A673 (cell line): ENCODE results near the gene MGAT3. TPM values are rescaled to one million over a fixed set of nuclear protein-coding genes. Genes with fewer than 3 reads are reported as not detected.

Experiments used
- BruUV-seq: library from RNA; stranded (reverse); fragments of 400-500 nt; replicated peaks from 2 replicates; lab custom pipeline; 2021; lab: Mats Ljungman, UMichigan
- CTCF ChIA-PET: fragments of 300-600 bp; sonication (Branson Sonifier 250); formaldehyde crosslinking; loops from one replicate; lab custom pipeline; 2022; ENCODE audit warnings: antibody characterized with exemption; lab: Charles Lee
- POLR2A ChIA-PET: fragments of 300-600 bp; sonication (Branson Sonifier 250); formaldehyde crosslinking; loops from one replicate; lab custom pipeline; 2022; ENCODE audit warnings: antibody characterized with exemption; ENCODE audit not compliant: low non-redundant PET; lab: Charles Lee
- DNase-seq: peaks from one replicate; pipeline ENCODE4 v3.0.0-alpha.2; 2015; ENCODE audit warnings: low spot score
- H3K27ac ChIP-seq: fragments of 200-600 bp; sonication (generic); 2 replicates; pipeline ENCODE4 v1.5.1; 2016; ENCODE audit warnings: mixed run types, low read depth, mild to moderate bottlenecking, mixed read lengths, antibody characterized with exemption, low read length; ENCODE audit not compliant: poor library complexity, severe bottlenecking
- H3K27me3 ChIP-seq: fragments of 200-600 bp; sonication (generic); replicated peaks from 2 replicates; pipeline ENCODE4 v1.6.1; 2017; ENCODE audit warnings: mixed run types, low read depth, mild to moderate bottlenecking, mixed read lengths, antibody characterized with exemption, low read length; ENCODE audit not compliant: insufficient read depth, poor library complexity
- H3K36me3 ChIP-seq: fragments of 200-600 bp; sonication (generic); 2 replicates; pipeline ENCODE4 v1.6.1; 2016; ENCODE audit warnings: mixed run types, mild to moderate bottlenecking, mixed read lengths, antibody characterized with exemption, low read length; ENCODE audit not compliant: insufficient read depth, poor library complexity, severe bottlenecking
- H3K4me1 ChIP-seq: fragments of 200-600 bp; sonication (generic); 2 replicates; pipeline ENCODE4 v1.6.1; 2017; ENCODE audit warnings: mixed run types, mild to moderate bottlenecking, mixed read lengths, antibody characterized with exemption, low read length; ENCODE audit not compliant: insufficient read depth, poor library complexity, severe bottlenecking
- H3K4me3 ChIP-seq: fragments of 200-600 bp; sonication (generic); 2 replicates; pipeline ENCODE4 v1.5.1; 2016; ENCODE audit warnings: low read depth, mixed run types, mild to moderate bottlenecking, mixed read lengths, low read length; ENCODE audit not compliant: poor library complexity, severe bottlenecking
- H3K9me3 ChIP-seq: fragments of 200-600 bp; sonication (generic); 2 replicates; pipeline ENCODE4 v1.6.1; 2016; ENCODE audit warnings: mixed run types, low read depth, mild to moderate bottlenecking, mixed read lengths, antibody characterized with exemption, low read length; ENCODE audit not compliant: poor library complexity, severe bottlenecking
- EZH2 ChIP-seq: fragments of 200-600 bp; sonication (generic); IDR thresholded peaks from 2 replicates; pipeline ENCODE4 v1.6.1; 2017; ENCODE audit warnings: borderline replicate concordance, low read depth, mild to moderate bottlenecking, mixed read lengths, antibody characterized with exemption, low read length; ENCODE audit not compliant: poor library complexity, severe bottlenecking
- intact Hi-C: fragments of 100-400 bp; cut with micrococcal nuclease; formaldehyde crosslinking; loops from one replicate; pipeline ENCODE4 v1.10.0; 2022; ENCODE audit not compliant: unreplicated experiment
- total RNA-seq: library from RNA; stranded (reverse); gene quantifications from 2 replicates; pipeline ENCODE4 v1.2.3, GENCODE V29; 2021
- TF ChIP-seq, protein P1 (sequence below): fragments of 300-800, 200-600 bp; sonication (generic); conservative IDR thresholded peaks from 2 replicates; pipeline ENCODE4 v1.5.1; 2017; ENCODE audit warnings: low read depth, mild to moderate bottlenecking, antibody characterized with exemption, low read length, moderate library complexity, mixed read lengths

MGAT3 gene
- total RNA-seq, 1 experiment from 2014 or later = 2.7 TPM

DNA sequence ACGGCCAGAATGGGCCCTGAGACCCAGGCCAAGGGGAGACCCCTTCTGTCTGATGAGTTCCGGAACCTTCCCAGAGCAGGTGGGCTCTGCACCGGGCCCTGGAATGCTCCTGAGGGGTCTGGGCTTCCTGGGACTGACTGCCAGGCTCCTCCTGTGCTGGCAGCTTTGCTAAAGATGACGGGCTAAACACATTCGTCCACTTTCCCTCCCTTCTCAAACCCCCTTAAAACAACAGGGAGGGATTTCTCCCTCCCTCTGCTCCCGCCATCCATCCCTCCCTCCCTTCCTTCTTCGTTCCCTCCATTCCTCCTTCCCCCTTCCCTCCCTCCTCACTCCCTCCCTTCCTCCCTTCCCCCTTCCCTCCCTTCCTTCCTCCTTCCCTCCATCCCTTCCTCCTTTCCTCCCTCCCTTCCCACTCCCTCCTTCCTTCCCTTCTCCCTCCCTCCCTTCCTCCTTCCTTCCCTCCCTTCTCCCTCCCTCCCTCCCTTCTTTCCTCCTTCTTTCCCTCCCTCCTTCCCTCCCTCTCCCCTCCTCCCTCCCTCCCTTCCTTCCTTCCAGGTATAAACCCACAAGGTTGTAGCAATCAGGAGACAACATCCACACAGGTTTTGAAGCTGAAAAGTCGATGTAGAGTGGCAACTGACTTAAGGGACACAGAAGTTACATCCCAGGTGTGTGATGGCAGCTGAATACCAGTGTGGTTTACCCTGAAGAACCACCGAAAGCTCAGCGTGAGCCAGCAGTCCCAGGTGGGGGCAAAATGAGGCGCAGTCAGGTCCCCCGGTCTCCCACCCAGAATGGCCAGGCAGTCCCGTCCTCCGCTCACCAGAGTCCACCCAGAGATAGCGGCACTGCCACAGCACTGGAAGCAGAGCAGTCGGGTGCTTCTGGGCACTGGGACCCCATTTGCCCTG lies 18.8 kb upstream of the MGAT3 start:
- Histone ChIP-seq H3K27ac (no peak overlapping the region), H3K4me1 (peaks cover 5% of the 10 kb centered on the region)
- BruUV-seq = no TSS peak

DNA sequence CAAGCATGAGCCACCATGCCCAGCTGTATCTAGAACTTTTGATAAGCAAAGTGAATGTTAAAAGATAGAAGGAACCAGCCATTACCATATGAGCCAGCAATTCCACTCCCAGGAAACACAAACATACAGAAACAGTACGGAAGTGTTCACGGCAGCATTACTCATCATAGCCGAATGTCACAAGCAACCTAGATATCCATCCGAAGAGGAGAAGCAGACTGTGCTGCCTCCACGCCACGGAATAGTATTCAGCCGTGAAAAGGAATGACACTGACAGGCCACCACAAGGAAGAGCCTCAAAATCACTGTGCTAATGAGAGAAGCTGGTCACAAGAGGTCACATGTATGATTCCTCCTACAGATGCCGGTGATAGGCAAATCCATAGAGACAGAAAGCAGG lies 17.6 kb upstream of the MGAT3 start:
- H3K4me1 ChIP-seq = peaks cover 5% of the 10 kb centered on the region
- ChIA-PET CTCF (no interaction called here), POLR2A (no interaction called here)
- no peak overlapping the region for H3K27ac ChIP-seq
- no TSS peak for BruUV-seq
- DNase-seq = no peak
- TF ChIP-seq, protein P1, sequence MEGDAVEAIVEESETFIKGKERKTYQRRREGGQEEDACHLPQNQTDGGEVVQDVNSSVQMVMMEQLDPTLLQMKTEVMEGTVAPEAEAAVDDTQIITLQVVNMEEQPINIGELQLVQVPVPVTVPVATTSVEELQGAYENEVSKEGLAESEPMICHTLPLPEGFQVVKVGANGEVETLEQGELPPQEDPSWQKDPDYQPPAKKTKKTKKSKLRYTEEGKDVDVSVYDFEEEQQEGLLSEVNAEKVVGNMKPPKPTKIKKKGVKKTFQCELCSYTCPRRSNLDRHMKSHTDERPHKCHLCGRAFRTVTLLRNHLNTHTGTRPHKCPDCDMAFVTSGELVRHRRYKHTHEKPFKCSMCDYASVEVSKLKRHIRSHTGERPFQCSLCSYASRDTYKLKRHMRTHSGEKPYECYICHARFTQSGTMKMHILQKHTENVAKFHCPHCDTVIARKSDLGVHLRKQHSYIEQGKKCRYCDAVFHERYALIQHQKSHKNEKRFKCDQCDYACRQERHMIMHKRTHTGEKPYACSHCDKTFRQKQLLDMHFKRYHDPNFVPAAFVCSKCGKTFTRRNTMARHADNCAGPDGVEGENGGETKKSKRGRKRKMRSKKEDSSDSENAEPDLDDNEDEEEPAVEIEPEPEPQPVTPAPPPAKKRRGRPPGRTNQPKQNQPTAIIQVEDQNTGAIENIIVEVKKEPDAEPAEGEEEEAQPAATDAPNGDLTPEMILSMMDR = no peak
- TF ChIP-seq EZH2 = no peak
- no peaks in the 10 kb centered on the region for H3K9me3 ChIP-seq
- intact Hi-C loops = no loop called here
- H3K4me3 ChIP-seq = no peak overlapping the region
- H3K27me3 ChIP-seq = no peaks in the 10 kb centered on the region
- H3K36me3 ChIP-seq = no peaks in the 10 kb centered on the region

More for the DNA sequence above, 18.8 kb upstream of the MGAT3 start:
- intact Hi-C loops = no loop called here
- TF ChIP-seq, protein P1 = no peak
- no peaks in the 10 kb centered on the region for H3K27me3 ChIP-seq
- CTCF ChIA-PET = interaction anchor here (0.5 kb wide), 1 partner anchor 300 kb away, joined by 5 read pairs; no protein-coding TSS in a partner anchor
- POLR2A ChIA-PET = no interaction called here
- DNase-seq = no peak
- no peak overlapping the region for H3K4me3 ChIP-seq
- H3K9me3 ChIP-seq = no peaks in the 10 kb centered on the region
- H3K36me3 ChIP-seq = no peaks in the 10 kb centered on the region

DNA sequence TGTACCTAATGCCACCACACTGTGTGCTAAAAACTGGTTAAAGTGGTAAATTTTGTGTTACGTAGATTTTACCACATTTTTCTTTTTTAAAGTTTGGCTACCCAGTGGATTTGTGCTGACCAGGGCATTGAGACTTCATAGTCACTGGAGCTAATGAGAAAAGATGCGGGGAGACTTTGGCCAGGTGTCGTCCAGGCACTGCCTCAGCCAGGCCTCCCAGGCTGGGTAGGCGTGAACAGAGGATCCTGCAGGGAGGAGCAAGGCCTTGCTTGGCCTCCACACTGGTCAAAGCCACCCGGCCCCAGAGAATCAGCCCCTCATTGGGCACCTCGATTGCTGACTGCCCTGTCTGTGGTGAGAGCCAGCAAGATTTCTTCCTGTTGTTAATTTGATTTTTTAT lies 13.4 kb upstream of the MGAT3 start:
- TF ChIP-seq EZH2 = no peak
- TF ChIP-seq, protein P1 = no peak
- Histone ChIP-seq H3K36me3 (no peaks in the 10 kb centered on the region), H3K27ac (no peak overlapping the region), H3K27me3 (no peaks in the 10 kb centered on the region), H3K4me3 (no peak overlapping the region), H3K4me1 (no peaks in the 10 kb centered on the region), H3K9me3 (no peaks in the 10 kb centered on the region)
- no TSS peak for BruUV-seq
- intact Hi-C loops = no loop called here
- ChIA-PET POLR2A (no interaction called here), CTCF (no interaction called here)
- no peak for DNase-seq
